ENCODE results near the gene NRDC. TPM values are rescaled to one million over a fixed set of nuclear protein-coding genes. Genes with fewer than 3 reads are reported as not detected.

The NRDC gene
- total RNA-seq, 1 experiment from 2014 or later, result 147 TPM

- no peak overlapping the region for H3K27ac ChIP-seq (ENCODE audit: insufficient read length, low read depth, low read length)
- H4K5ac ChIP-seq (ENCODE audit: insufficient read length, low read depth, low read length), result no peak overlapping the region
- Mint-ChIP-seq H3K27me3 (ENCODE audit: low read depth) (no peaks in the 10 kb centered on the region), H3K36me3 (ENCODE audit: insufficient read depth in 1 of 3, low read depth in 3 of 3) (peaks cover 7 to 20% (median 19%) of the 10 kb centered on the region in 3 experiments; a peak in 6 of 7 replicates), H3K4me1 (peaks cover 0 to 2% of the 10 kb centered on the region in 2 experiments; a peak in 1 of 4 replicates), H3K4me3 (no peak overlapping the region), H3K27ac (peak overlapping the region in 2 of 3 experiments; percentile 51 to 53; a peak in 2 of 7 replicates), H3K9me3 (no peaks in the 10 kb centered on the region; a peak in 1 of 5 replicates)
- no peak overlapping the region for H3K9ac ChIP-seq (ENCODE audit: extremely low read depth, insufficient read length, low read length)
- H3K23ac ChIP-seq (ENCODE audit: insufficient read length, low read depth, low read length), result no peak overlapping the region
- no peaks in the 10 kb centered on the region for H3K4me1 ChIP-seq (ENCODE audit: insufficient read depth, low read length)
- H3K4ac ChIP-seq (ENCODE audit: low read depth, low read length), result no peak overlapping the region
- no peak overlapping the region for H3T11ph ChIP-seq (ENCODE audit: low read length)
- TF ChIP-seq CTCF (conservative IDR thresholded peaks at IDR 0.05), result no peak
- H3K79me2 ChIP-seq (ENCODE audit: insufficient read depth, low read length), result 0 out of 2 replicates have a peak, but pooled peaks cover 2% of the 10 kb centered on the region
- H3K4me2 ChIP-seq (ENCODE audit: insufficient read depth, insufficient read length, low read length), result no peak overlapping the region
- no CpG with 5 or more reads among the region's 5 CpGs for WGBS (ENCODE audit: extremely low coverage, insufficient read length, low lambda C conversion rate)
- no peak overlapping the region for H2BK120ac ChIP-seq (ENCODE audit: low read depth, low read length, poor library complexity, severe bottlenecking)
- H3K79me1 ChIP-seq (ENCODE audit: insufficient read depth, low read depth, low read length, poor library complexity, severe bottlenecking), result peaks cover 5% of the 10 kb centered on the region
- H2BK12ac ChIP-seq (ENCODE audit: insufficient read length, low read depth, low read length), result no peak overlapping the region
- H3K18ac ChIP-seq (ENCODE audit: insufficient read length, low read depth, low read length), result no peak overlapping the region
- H4K8ac ChIP-seq (replicated peaks; ENCODE audit: insufficient read length, low read depth, low read length), result no peak overlapping the region
- H4K91ac ChIP-seq (ENCODE audit: insufficient read length, low read depth, low read length), result no peak overlapping the region
- no peak for DNase-seq
- no peak overlapping the region for H2AK5ac ChIP-seq (ENCODE audit: insufficient read length, low read length)
- H3K27me3 ChIP-seq (ENCODE audit: insufficient read depth, low read length), result no peaks in the 10 kb centered on the region
- no peaks in the 10 kb centered on the region for H3K23me2 ChIP-seq (ENCODE audit: insufficient read length, low read depth, low read length, poor library complexity, severe bottlenecking)
- no peaks in the 10 kb centered on the region for H4K20me1 ChIP-seq (ENCODE audit: control insufficient read depth, insufficient read depth, insufficient read length)
- no peak overlapping the region for H3K14ac ChIP-seq (ENCODE audit: insufficient read depth, low read length)
- no peak overlapping the region for H2BK20ac ChIP-seq (ENCODE audit: low read depth, low read length, poor library complexity, severe bottlenecking)
- H3K56ac ChIP-seq (ENCODE audit: insufficient read length, low read depth, low read length), result no peak overlapping the region
- H2BK15ac ChIP-seq (ENCODE audit: low read depth, low read length), result no peak overlapping the region
- no peak overlapping the region for H2AFZ ChIP-seq (ENCODE audit: low read length)
- H3K9me3 ChIP-seq (ENCODE audit: control insufficient read depth, low read depth, low read length), result no peaks in the 10 kb centered on the region
- no peak overlapping the region for H2BK5ac ChIP-seq (ENCODE audit: insufficient read length, low read length)
Observed at GRCh38 chr1:51851882-51852396, 26.6 kb downstream of the NRDC start.

Data from H9 (cell line).